GDM1 (cell line): ENCODE measurements around the gene ZFP36L2.

ENCODE experiments used
- DNase-seq: peaks from one replicate; lab custom pipeline; 2025; lab: John Stamatoyannopoulos, UW

The ZFP36L2 gene

GRCh38 chr2:43246641-43247040, 20.2 kb upstream of the ZFP36L2 start:
- no peak for DNase-seq

- no peak for DNase-seq
These were observed 15.2 kb upstream of the ZFP36L2 start for GRCh38 chr2:43241558-43241957.

- DNase-seq, result no peak
These were observed 14.4 kb upstream of the ZFP36L2 start for GRCh38 chr2:43240766-43241150.

GRCh38 chr2:43239981-43240765, 13.8 kb upstream of the ZFP36L2 start:
- no peak for DNase-seq

- DNase-seq, result no peak
These were observed 12.4 kb upstream of the ZFP36L2 start for GRCh38 chr2:43238813-43239212.

GRCh38 chr2:43238176-43238575, 11.8 kb upstream of the ZFP36L2 start:
- DNase-seq, result no peak

GRCh38 chr2:43233218-43234212, 7.1 kb upstream of the ZFP36L2 start:
- no peak for DNase-seq

- DNase-seq, result no peak
These were observed 4.8 kb upstream of the ZFP36L2 start for GRCh38 chr2:43230951-43231827.

GRCh38 chr2:43230351-43230885, 4.0 kb upstream of the ZFP36L2 start:
- no peak for DNase-seq

- no peak for DNase-seq
These were observed 2.6 kb upstream of the ZFP36L2 start for GRCh38 chr2:43228756-43229659.

GRCh38 chr2:43228321-43228751, 1.9 kb upstream of the ZFP36L2 start:
- DNase-seq, result no peak

- DNase-seq, result no peak
These were observed 1.4 kb upstream of the ZFP36L2 start for GRCh38 chr2:43227830-43228281.

- peak; percentile 67 for DNase-seq
These were observed 786 bp upstream of the ZFP36L2 start for GRCh38 chr2:43226955-43227829.

- DNase-seq, result peak; percentile 67
These were observed 433 bp downstream of the ZFP36L2 start for GRCh38 chr2:43225788-43226557.

GRCh38 chr2:43225093-43225787, 1.2 kb downstream of the ZFP36L2 start:
- peak; percentile 51 for DNase-seq

GRCh38 chr2:43224571-43225092, 1.8 kb downstream of the ZFP36L2 start:
- no peak for DNase-seq

GRCh38 chr2:43224131-43224570, 2.3 kb downstream of the ZFP36L2 start:
- DNase-seq, result peak; percentile 52
